22Rv1 (cell line): ENCODE measurements around the gene CORIN.

ENCODE experiments used
- ZFX ChIP-seq: fragments of 450-650 bp; IDR thresholded peaks from 2 replicates; pipeline ENCODE4 v1.6.1; 2017; ENCODE audit warnings: antibody characterized with exemption, borderline replicate concordance
- TF ChIP-seq, protein P1 (sequence below): fragments of 450-650 bp; IDR thresholded peaks from 2 replicates; pipeline ENCODE4 v1.5.1; 2017; ENCODE audit warnings: mild to moderate bottlenecking

DNA sequence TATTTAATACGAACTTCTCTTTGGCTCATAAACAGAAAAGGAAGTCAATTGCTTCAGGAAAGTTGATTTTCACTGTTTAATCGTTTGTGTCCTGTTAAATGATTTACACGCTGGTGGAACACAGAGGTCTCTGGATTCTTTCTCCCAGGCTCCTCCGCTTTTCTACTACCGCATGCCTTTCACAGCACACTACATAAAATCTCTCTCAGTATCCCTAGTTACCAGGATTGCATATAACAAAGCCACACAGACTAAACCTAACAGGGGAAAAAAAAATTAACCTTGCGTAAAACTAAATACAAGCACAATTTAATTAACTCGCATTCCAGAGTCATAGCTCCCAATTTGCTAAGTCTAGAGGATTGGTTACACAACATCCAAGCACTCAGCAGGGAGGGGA lies 133.9 kb downstream of the CORIN start:
- TF ChIP-seq, protein P1, sequence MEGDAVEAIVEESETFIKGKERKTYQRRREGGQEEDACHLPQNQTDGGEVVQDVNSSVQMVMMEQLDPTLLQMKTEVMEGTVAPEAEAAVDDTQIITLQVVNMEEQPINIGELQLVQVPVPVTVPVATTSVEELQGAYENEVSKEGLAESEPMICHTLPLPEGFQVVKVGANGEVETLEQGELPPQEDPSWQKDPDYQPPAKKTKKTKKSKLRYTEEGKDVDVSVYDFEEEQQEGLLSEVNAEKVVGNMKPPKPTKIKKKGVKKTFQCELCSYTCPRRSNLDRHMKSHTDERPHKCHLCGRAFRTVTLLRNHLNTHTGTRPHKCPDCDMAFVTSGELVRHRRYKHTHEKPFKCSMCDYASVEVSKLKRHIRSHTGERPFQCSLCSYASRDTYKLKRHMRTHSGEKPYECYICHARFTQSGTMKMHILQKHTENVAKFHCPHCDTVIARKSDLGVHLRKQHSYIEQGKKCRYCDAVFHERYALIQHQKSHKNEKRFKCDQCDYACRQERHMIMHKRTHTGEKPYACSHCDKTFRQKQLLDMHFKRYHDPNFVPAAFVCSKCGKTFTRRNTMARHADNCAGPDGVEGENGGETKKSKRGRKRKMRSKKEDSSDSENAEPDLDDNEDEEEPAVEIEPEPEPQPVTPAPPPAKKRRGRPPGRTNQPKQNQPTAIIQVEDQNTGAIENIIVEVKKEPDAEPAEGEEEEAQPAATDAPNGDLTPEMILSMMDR = no peak
- no peak for TF ChIP-seq ZFX
